HepG2 (cell line): ENCODE results near the gene EFCAB8. TPM values are rescaled to one million over a fixed set of nuclear protein-coding genes. Genes with fewer than 3 reads are reported as not detected.

Source experiments
- CBFB ChIP-seq: sonication (generic); formaldehyde crosslinking; IDR thresholded peaks from 2 replicates; pipeline ENCODE4 v1.4.0; 2020; ENCODE audit warnings: missing genetic modification reagents
- CREB1 ChIP-seq, 2 experiments: fragments of 450-650 bp in 1 of 2; IDR thresholded peaks; 2 replicates each; pipeline ENCODE4 v1.6.1; 2016 to 2017; ENCODE audit warnings: control low read depth in 1 of 2, mild to moderate bottlenecking in 1 of 2, missing compliant biosample characterization in 1 of 2, missing genetic modification characterization in 1 of 2
- ELK4 ChIP-seq: sonication (generic); formaldehyde crosslinking; IDR thresholded peaks from 2 replicates; pipeline ENCODE4 v1.9.0; 2021; ENCODE audit warnings: missing genetic modification reagents, borderline replicate concordance
- IKZF4 ChIP-seq: sonication (generic); formaldehyde crosslinking; IDR thresholded peaks from 2 replicates; pipeline ENCODE4 v1.5.1; 2020; ENCODE audit warnings: borderline replicate concordance, mild to moderate bottlenecking, low read depth, missing genetic modification reagents; ENCODE audit errors: not compliant biosample characterization
- JUNB ChIP-seq: sonication (generic); formaldehyde crosslinking; IDR thresholded peaks from 2 replicates; pipeline ENCODE4 v1.8.0; 2022; ENCODE audit warnings: missing genetic modification reagents, mild to moderate bottlenecking, borderline replicate concordance
- KDM4B ChIP-seq: sonication (generic); formaldehyde crosslinking; IDR thresholded peaks from 2 replicates; pipeline ENCODE4 v1.4.0; 2020; ENCODE audit warnings: missing genetic modification reagents
- LCORL ChIP-seq, 2 experiments: fragments of 450-650 bp in 1 of 2; sonication (generic) in 1 of 2; formaldehyde crosslinking in 1 of 2; IDR thresholded peaks; 2 replicates each; pipeline versions ENCODE4 v1.5.0 to v1.6.1; 2017 to 2020; ENCODE audit warnings: antibody characterized with exemption in 1 of 2, missing genetic modification reagents in 1 of 2
- MAF1 ChIP-seq: sonication (generic); formaldehyde crosslinking; IDR thresholded peaks from 2 replicates; pipeline ENCODE4 v1.5.0; 2020; ENCODE audit warnings: missing genetic modification reagents, borderline replicate concordance
- MEF2D ChIP-seq: sonication (generic); formaldehyde crosslinking; IDR thresholded peaks from 2 replicates; pipeline ENCODE4 v1.5.1; 2020; ENCODE audit warnings: mild to moderate bottlenecking, missing genetic modification reagents
- MLLT10 ChIP-seq: sonication (generic); formaldehyde crosslinking; IDR thresholded peaks from 2 replicates; pipeline ENCODE4 v1.4.0; 2020; ENCODE audit warnings: missing genetic modification reagents
- MNT ChIP-seq: fragments of 450-650 bp; IDR thresholded peaks from 2 replicates; pipeline ENCODE4 v1.6.1; 2016
- MTA1 ChIP-seq: sonication (generic); formaldehyde crosslinking; IDR thresholded peaks from 2 replicates; pipeline ENCODE4 v1.4.0; 2020; ENCODE audit warnings: missing genetic modification reagents, mild to moderate bottlenecking, borderline replicate concordance
- RAD51 ChIP-seq: fragments of 450-650 bp; IDR thresholded peaks from 2 replicates; pipeline ENCODE4 v1.6.1; 2016; ENCODE audit warnings: borderline replicate concordance
- SATB2 ChIP-seq: sonication (generic); formaldehyde crosslinking; IDR thresholded peaks from 2 replicates; pipeline ENCODE4 v1.5.0; 2020; ENCODE audit warnings: missing genetic modification reagents
- THYN1 ChIP-seq: sonication (generic); formaldehyde crosslinking; IDR thresholded peaks from 2 replicates; pipeline ENCODE4 v1.8.1; 2023; ENCODE audit warnings: low read depth, mild to moderate bottlenecking, moderate library complexity, missing genetic modification reagents, borderline replicate concordance
- UBTF ChIP-seq: sonication (generic); formaldehyde crosslinking; IDR thresholded peaks from 2 replicates; pipeline ENCODE4 v1.4.0; 2020; ENCODE audit warnings: mild to moderate bottlenecking, missing genetic modification reagents
- ZNF24 ChIP-seq: fragments of 450-650 bp; IDR thresholded peaks from 2 replicates; pipeline ENCODE4 v1.6.1; 2017; ENCODE audit warnings: antibody characterized with exemption, mild to moderate bottlenecking
- ZNF329 ChIP-seq: sonication (generic); formaldehyde crosslinking; IDR thresholded peaks from 2 replicates; pipeline ENCODE4 v1.9.0; 2021; ENCODE audit warnings: low read depth, mild to moderate bottlenecking, missing genetic modification reagents
- ZNF549 ChIP-seq: sonication (generic); formaldehyde crosslinking; IDR thresholded peaks from 2 replicates; pipeline ENCODE4 v1.5.0; 2020; ENCODE audit warnings: missing genetic modification reagents
- ZNF678 ChIP-seq: sonication (generic); formaldehyde crosslinking; IDR thresholded peaks from 2 replicates; pipeline ENCODE4 v1.4.0; 2020; ENCODE audit warnings: mild to moderate bottlenecking, missing genetic modification reagents
- ZNF800 ChIP-seq: sonication (generic); formaldehyde crosslinking; IDR thresholded peaks from 2 replicates; pipeline ENCODE4 v1.4.0; 2020; ENCODE audit warnings: missing genetic modification reagents
- polyA plus RNA-seq, 8 experiments: library from polyadenylated mRNA; depleted of rRNA in 3 of 8; stranded (reverse) in 7 of 8; unstranded in 1 of 8; fragments of >200 nt; fragmentation: Illumina TruSeq in 4 of 8; extraction: Trizol in 4 of 8; gene quantifications; 2 replicates each; pipeline versions ENCODE4 v1.2.1 to v1.2.3, GENCODE V29; 2011 to 2016; ENCODE audit warnings: low read depth in 4 of 8, missing spikeins in 1 of 8, mixed read lengths in 1 of 8; ENCODE audit not compliant: insufficient read depth in 1 of 8
- total RNA-seq, 5 experiments: library from RNA; depleted of rRNA; stranded (reverse); fragments of >200 nt; fragmentation: Illumina TruSeq; extraction: Trizol; gene quantifications; 2 replicates each; pipeline ENCODE4 v1.2.3, GENCODE V29; 2016; ENCODE audit warnings: low read depth in 1 of 5

EFCAB8 gene
- total and polyA plus RNA-seq, 2 of the 13 experiments (the other 11 are each of a cell fraction or from before 2014, with no cell fraction given) = 0.15 to 0.22 TPM

GRCh38 chr20:33008336-33009213 is 149.9 kb downstream of the EFCAB8 start (continued):
- TF ChIP-seq MNT (peak; percentile 76), MAF1 (0 out of 2 replicates have a peak, but pooled peaks have one; percentile 27), ZNF549 (CRISPR knock-in tag) (no peak), ZNF800 (CRISPR knock-in tag) (no peak), RAD51 (peak; percentile 49; the same call in 1 of the 2 replicates), CBFB (CRISPR knock-in tag) (no peak), KDM4B (CRISPR knock-in tag) (peak; percentile 38; the same call in 1 of the 2 replicates), MEF2D (CRISPR knock-in tag) (no peak), MLLT10 (CRISPR knock-in tag) (no peak), THYN1 (CRISPR knock-in tag) (no peak), ZNF329 (no peak), ZNF24 (no peak), IKZF4 (no peak), UBTF (CRISPR knock-in tag) (no peak), SATB2 (CRISPR knock-in tag) (0 out of 2 replicates have a peak, but pooled peaks have one; percentile 34), ELK4 (CRISPR knock-in tag) (no peak), JUNB (CRISPR knock-in tag) (peak; percentile 89), ZNF678 (CRISPR knock-in tag) (no peak), CREB1 (IDR thresholded peaks at IDR 0.05) (peak; percentile 51; the same call in 1 of the 2 replicates), CREB1 (CRISPR knock-in tag; IDR thresholded peaks at IDR 0.05) (no peak), MTA1 (CRISPR knock-in tag) (no peak), LCORL (IDR thresholded peaks at IDR 0.05) (no peak), LCORL (CRISPR knock-in tag; IDR thresholded peaks at IDR 0.05) (no peak)
